Stimulated activated CD8-positive, alpha-beta memory T cell treated with anti-CD3 and anti-CD28 coated beads, Interleukin-12 subunit alpha, Interleukin-12 subunit beta, amount 100 ng/mL, for 24 hours (primary cell): Measurements from ENCODE around the gene MYORG.
"Not testable (repeated sequence)": the region's sequence is repeated elsewhere in the genome, so short reads cannot be mapped to it uniquely, and the experiment has no call there.

Experiments used
- DNase-seq: peaks from one replicate; pipeline ENCODE4 v3.0.0-alpha.2; 2020; ENCODE audit errors: extremely low read depth

MYORG gene

DNA sequence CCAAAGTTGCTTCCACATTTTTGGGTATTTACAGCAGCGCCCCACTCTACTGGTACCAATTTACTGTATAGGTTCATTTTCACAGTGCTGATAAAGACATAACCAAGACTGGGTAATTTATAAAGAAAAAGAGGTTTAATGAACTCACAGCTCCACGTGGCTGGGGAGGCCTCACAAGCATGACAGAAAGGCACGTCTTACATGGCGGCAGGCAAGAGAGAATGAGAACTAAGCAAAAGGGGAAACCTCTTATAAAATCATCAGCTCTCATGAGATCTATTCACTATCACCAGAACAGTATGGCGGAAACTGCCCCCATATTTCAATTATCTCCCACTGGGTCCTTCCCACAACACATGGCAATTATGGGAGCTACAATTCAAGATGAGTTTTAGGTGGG lies 7.9 kb downstream of the MYORG start:
- DNase-seq = not testable (repeated sequence)

DNA sequence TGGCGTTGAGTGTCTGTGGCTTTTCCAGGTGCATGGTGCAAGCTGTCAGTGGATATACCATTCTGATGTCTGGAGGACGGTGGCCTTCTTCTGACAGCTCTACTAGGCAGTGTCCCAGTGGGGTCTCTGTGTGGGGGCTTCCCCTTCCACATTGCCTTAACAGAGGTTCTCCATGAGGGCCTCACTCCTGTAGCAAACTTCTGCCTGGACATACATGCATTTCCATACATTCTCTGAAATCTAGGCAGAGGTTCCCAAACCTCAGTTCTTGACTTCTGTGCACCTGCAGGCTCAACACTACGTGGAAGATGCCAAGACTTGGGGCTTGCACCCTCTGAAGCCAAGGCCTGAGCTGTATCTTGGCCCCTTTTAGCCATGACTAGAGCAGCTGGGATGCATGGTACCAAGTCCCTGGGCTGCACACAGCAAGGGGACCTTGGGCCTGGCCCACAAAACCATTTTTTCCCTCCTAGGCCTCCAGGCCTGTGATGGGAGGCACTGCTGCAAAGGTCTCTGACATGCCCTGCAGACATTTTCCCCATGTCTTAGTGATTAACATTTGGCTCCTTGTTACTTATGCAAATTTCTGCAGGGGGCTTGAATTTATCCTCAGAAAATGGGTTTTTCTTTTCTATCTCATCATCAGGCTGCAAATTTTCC lies 8.8 kb downstream of the MYORG start:
- not testable (repeated sequence) for DNase-seq

DNA sequence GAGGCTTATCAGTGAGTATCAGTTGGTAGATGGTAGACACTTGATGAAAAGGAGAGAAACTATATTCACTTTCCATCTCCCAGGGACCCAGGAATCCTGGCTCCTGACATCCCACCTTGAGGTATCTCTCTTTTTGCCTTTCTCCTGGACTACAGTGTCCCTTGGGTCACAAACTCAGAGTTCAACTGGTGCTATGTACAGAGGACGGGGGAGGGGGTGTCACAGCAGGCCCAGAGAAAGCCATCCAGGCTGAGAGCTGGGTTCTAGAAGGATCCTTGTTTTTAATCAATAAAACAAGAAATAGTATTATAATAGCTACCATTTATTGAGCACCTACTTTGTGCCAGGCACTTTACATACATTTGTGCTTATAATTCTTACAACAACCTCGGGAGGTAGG lies 10.3 kb downstream of the MYORG start:
- no peak for DNase-seq

DNA sequence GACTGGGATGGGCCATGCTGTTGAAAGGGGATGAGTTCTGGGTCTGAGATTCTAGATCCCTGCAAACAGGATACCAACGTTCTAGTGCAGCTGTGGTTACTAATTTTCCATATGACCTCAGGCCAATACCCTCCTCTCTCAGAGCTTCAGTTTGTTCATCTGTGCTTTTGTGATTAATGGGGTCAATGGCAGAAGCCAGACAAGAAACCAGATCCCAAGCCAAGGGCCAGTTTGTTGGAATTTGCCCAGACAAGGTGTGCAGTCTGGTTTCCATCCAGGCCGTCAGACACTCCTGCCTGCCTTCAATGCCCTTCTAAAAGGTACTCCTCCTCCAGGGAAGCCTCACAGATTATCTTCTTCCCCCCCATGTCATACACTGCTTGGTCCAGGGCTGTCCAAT lies 11.4 kb downstream of the MYORG start:
- no peak for DNase-seq

DNA sequence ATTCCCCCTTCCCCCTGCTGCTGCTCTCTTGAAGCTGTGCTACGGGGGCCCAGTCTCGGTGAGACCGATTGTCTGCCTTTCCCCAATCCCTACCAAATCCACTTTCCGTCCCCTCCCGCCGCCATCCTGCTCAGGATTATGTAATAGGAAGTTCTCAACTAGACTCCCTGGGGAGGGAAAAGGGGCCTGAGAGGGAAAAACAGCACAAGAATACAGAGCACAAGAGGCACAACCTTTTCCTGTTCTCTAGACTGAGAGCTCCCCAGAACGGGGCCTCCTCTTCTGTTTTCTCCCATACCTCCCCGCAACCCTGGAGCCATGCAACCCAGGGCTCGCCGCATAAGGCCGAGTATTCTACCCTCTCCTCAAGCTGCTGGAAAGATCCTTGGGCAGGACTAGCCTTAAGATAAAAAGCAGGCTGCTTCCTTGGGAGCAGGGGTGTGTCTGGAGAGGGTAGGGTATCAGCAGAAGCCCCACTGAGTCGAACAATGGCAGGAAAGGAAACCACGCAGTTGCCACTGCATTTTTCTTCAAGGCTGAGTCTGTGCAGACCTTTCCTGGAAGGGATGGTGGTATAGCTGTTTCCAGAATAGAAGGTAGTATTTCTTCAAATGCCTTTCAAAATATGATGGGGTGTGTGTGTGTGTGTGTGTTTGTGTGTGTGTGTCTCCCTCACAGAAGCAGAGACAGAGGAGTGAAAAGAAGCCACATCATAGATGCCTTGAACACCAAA lies 12.9 kb downstream of the MYORG start:
- no peak for DNase-seq

DNA sequence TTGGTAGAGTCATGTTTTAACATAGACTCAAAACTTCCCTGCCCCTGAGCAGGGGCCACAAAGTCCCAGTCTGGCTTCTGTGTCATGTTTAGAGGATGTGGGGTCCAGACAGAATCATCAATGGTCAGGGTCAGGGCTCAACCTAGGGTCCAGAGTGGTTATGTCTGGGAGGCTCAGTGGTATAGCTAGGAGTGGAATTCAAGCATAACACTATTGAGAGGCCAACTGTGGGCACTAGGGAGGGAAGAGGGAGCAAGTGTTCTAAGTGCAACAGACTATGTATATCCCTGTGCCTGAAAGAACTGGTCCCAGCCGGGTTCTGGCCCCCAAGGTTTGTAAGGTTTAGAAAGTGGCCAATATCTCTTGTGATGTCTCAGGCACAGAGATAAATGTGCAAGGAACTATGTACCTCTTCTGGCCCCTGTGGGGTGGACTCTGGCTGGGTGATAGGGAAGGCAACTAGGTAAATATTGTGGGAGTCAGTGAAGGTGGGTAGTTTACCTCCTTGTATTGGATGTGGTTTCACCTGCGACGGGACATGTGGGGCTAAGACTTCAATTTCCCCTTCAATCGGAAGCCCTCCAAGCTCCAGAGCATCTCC lies 14.0 kb downstream of the MYORG start:
- DNase-seq = no peak

DNA sequence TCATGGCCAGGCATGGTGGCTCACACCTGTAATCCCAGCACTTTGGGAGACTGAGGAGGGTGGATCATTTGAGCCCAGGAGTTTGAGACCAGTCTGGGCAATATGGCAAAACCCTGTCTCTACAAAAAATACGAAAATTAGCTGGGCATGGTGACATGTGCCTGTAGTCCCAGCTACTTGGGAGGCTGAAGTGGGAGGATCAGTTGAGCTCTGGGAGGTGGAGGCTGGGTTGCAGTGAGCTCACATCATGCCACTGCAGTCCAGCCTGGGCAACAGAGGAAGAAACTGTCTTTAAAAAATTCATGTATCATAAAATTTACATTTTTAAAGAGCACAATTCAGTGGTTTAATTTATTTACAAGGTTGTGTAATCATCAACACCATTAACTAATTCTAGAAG lies 23.7 kb downstream of the MYORG start:
- DNase-seq = not testable (repeated sequence)

DNA sequence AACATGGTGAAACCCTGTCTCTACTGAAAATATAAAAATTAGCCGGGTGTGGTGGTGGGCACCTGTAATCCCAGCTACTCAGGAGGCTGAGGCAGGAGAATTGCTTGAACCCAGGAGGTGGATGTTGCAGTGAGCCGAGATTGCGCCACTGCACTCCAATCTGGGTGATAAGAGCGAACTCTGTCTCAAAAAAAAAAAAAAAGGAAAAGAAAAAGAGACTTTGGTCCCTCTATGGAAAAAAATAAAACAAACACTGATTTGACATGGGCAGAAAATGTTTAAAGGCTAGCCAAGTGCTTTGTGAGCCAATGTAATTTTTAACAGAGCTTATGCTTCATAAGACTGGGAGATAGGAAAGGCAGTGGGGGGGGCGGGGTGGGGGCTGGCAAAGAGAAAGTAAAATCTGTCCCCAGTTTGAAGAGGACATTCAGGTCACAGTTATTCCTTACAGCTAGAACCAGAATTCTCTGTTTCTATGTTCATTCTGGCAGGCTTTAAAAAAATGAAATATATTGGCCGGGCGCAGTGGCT lies 24.5 kb downstream of the MYORG start:
- DNase-seq = not testable (repeated sequence)

DNA sequence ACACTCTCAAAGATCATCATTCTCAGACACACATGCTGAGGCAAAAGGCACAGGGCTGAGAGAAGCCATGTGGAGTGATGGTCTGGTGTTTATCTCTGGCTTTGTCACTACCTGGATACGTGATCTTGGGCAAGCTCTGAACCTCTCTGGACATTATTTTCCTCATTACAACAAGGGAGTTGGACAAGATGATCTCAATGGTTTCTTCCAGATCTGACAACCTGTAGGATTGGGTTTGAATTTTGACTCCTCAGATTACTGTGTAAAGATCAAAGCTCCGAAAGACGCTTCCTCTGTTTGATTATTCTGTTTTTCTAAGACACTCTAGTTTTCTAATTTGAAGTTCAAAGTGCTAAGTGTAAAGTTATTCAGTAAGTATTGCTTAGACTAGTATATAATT lies 27.4 kb downstream of the MYORG start:
- DNase-seq = no peak

DNA sequence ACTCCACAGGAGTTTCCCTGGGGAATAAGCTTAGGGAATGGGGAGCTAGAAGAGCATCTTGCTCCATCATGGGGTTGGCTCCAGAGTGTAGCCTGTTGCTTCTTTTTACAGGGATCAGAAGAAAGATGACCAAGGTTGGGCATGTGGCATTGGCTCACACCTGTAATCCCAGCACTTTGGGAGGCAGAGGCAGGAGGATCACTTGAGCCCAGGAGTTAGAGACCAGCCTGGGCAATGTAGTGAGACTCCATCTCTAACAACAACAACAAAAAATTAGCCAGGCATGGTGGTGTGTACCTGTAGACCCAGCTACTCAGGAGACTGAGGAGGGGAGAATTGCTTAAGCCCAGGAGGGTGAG lies 28.9 kb downstream of the MYORG start:
- no peak for DNase-seq

DNA sequence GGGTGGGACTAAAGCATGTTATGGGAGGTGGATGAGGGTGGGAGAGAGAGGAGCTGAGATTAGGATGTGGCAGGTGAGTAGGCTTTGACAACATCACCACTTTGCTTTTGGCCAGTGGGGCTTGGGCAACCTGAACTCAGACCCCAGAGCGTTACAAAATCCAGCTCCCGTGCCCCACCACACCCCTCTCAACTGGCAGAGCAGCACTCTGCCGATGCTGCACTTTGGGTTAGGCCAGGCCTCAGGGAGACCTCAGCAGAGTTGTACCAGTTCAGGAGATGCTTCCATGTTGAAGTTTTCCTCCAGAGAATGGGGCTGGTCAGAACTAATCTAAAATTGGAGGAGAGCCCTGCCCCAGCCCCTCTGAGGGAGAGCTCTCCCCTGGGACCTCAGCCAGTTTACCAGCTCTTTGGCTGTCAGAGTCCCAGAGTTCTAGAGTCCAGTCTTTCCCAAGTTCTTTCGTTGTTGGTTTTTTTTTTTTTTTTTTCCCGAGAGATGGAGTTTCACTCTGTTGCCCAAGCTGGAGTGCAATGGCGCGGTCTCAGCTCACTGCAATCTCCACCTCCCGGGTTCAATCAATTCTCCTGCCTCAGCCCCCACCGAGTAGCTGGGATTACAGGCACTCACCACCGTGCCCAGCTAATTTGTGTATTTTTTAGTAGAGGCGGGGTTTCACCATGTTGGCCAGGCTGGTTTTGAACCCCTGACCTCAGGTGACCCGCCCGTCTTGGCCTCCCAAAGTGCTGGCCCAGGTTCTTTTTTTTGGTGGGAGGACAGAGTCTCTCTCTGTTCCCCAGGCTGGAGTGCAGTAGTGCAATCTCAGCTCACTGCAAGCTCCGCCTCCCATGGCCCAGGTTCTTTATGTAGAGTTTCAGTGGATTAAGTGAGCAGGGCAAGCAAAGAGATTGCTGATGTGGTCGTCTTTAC lies 29.6 kb downstream of the MYORG start:
- DNase-seq = no peak

DNA sequence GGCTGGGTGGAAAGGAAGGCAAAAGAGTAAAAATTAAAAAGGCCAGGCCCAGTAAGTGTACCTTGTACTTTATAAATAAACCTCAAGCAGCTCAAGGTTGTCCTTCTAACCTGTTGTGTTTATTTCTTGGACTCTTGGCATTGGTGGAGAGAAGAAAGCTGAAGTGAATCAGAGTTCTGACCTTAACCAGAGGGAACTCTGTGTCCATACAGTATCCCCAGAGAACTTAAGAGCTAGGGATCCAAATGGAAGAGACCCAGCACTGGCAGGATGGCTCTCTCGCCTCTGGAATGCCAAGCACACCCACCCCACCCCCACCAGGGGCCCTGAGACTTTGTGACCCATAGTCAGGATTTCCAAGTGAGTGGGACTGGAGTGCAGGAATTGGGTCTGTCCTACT lies 33.1 kb downstream of the MYORG start:
- no peak for DNase-seq

DNA sequence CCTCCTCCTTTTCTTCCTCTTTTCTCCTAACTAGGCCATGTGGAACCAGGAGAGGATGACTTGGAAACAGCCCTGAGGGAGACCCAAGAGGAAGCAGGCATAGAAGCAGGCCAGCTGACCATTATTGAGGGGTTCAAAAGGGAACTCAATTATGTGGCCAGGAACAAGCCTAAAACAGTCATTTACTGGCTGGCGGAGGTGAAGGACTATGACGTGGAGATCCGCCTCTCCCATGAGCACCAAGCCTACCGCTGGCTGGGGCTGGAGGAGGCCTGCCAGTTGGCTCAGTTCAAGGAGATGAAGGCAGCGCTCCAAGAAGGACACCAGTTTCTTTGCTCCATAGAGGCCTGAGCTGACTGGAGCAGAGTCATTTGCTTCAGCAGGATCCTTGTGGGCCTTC lies 33.6 kb downstream of the MYORG start:
- DNase-seq = no peak

DNA sequence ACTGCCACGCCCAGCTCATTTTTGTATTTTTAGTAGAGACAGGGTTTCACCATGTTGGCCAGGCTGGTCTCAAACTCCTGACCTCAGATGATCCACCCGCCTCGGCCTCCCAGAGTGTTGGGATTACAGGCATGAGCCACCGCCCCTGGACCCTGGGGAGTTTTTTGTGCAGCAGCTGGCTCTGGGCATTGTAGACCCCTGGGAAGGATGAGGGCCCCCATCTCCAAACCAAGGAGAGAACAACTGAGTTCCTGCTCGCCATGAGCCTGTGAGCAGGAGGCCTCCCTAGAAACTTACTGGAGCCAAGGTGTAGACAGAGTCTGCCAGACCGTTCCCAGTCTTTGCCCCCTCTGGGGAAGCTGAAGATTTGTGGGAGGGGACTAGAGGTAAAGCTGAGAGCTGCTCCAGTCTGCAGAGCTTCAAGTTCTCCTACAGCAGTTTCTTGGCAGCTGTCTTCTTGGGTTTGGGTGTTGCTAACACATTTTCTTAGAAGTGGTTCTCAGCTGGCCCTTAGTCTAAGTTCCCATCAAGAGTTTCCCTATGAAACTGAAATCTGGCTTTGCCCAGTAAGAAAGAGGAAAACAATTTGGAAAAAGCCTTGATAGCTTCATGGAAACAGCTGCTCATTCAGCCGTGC lies 34.9 kb downstream of the MYORG start:
- DNase-seq = no peak

DNA sequence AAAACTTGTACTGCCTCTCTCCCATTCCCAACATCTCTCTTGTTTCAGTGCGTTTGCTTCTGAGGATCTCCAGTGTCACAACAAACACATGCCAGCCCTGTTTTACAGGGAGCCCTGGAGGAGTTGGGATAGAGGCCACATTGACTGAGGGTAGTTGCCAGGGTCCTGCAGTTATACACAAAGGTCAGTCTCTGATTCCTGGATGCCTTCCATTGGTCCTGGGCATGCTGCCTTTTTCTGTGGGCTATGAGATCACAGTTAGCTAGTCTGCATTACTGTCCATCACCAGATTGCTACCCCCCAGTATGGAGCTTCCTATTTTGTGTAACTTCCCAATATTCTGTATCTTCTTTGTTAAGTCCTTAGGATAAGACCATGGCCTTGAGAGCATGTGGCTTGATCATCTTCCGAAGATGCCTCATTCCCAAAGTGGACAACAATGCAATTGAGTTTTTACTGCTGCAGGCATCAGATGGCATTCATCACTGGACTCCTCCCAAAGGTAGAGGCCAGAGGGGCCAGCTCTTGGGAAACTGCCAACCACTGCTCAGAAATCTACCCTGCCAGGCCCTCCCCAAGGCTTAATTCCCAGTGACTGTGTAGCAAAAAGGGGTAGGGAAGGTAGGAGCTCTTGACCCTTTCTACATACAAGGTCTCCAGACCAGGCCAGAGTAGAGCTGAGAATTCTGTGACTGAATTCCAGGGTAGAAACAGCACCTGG lies 37.9 kb downstream of the MYORG start:
- DNase-seq = no peak

DNA sequence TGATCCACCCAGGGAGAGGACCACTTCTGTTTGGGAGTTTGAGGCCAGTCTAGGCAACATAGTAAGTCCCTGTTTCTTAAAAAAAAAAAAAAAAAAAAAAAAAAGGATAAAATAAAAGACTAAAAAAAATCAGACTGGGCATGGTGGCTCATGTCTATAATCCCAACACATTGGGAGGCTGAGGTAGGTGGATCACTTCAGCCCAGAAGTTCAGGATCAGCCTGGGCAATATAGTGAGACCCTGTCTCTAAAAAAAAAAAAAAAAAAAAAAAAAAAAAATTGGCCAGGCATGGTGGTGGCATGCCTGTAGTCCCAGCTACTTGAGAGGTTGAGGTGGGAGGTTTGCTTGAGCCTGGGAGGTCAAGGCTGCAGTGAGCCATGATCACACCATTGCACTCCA lies 38.6 kb downstream of the MYORG start:
- not testable (repeated sequence) for DNase-seq

DNA sequence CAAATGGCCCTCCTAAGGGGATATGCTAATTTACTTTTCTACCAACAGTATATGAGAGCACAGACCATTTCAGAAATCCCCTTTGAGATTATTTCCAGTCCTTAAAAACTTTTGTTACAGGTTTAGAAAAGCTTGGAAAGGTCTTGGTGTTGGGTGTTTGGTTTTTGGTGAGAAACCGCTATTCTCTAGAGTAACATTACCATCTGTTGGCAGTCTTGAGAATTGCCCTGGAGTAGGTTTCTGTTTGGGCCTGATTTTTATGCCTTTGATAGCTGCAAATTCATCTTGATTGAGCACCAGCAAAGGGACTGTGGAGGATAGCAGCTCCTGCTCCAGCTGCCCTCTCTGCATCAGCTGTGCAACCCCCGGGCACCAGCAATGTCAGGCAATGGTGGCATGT lies 39.3 kb downstream of the MYORG start:
- DNase-seq = no peak

DNA sequence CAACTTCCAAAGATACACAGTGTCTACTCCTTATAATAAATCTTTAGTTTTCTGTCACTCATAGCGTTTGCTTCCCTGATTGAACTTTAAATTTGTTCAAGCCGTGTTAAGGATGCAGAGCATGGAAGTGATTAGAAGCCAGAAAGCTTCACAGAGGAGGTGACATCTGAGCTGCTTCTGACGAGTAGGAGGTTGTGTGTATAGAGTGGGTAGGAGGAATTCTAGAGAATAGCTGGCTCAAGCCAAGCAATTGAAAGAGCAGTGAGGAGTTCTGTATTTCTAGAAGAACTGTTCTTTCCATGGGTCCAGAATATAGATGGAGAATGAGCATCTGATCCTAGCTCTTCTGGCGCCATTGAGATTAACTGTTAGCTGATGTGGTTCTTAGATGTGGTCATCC lies 41.3 kb downstream of the MYORG start:
- DNase-seq = no peak

DNA sequence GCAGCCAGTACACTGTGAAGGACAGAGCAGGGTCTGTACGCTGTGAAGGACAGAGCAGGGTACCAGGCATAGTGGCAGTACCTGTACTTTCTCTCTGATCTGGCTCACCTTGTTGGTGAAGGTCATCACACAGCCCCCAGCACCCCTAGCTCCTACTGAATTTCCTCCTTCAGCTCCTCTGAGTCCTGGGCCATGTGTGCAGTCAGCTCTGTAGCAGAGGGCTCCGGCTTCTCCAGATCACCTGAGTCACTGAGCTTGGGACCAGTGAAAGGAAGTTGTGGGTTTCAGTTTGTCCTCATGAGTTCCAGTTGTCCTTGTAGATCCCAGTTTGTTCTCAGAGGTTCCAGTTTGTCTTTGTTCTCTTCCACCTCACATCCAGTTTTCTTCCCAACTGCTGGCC lies 41.8 kb downstream of the MYORG start:
- DNase-seq = no peak

DNA sequence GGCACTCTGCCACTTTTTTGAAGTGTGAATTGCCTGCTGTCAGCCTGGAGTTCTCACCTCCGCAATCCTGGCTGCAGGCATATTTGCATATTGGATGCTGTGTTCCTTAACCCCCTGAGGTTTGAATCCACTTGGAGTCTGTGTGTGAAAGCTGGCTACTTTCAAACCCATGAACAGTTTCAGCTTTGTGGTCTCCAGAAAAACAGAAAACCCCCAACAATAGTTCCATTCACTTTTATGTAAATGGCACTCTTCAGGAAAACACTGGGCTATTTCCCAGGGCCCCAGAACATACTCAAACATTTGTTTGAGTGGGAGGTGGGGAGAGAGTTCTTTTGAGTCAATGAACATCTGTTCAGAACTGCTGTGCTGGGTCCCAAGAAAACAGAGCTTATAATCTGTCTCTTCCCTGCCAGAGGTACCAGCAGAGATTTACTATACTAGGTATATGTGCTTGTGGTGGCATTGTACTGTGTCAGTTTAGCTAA lies 42.3 kb downstream of the MYORG start:
- DNase-seq = no peak

DNA sequence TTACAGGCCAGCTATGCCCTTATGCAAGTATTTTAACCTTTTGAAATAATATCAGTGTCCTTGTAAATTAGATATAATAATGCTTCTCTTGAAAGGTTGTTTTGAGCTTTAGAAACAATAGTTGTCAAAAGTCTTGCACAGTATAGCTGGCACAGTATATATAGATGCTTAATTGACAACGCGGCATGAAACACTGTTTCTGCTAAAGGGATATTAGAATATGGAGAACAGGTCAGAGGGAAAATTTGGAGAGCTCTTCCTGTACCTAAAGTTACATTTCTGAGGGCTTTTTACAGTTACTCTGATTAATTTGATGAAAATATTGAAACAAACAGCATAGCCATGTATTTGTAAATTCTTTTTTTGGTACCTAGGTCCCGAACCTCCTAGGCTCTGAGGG lies 42.9 kb downstream of the MYORG start:
- no peak for DNase-seq
